Measurements from ENCODE around the gene FBXO4. TPM values are rescaled to one million over a fixed set of nuclear protein-coding genes. Genes with fewer than 3 reads are reported as not detected.

Gene FBXO4
- total and polyA plus RNA-seq, 2 of the 8 experiments (the other 6 are each of a cell fraction or from before 2014, with no cell fraction given): 0.60 to 0.88 TPM

DNA sequence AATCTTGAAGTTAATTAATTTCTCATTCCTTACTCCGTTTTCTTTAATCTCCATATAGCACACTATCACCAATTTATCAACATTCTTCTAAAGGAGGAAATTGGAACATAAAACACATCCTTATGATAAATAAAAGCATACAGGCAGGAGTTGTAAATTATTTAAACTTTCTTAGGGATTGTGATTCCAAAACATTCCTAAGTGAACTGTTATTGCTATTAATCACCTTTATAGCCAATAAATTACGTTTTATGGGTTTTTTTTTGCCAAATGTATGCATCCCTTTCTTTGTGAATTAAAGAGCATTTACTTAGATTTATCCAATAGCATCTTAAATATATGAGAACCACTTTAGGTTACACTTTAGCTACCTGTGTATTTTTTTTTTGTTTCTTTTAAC, 55.3 kb downstream of the FBXO4 start:
- Histone ChIP-seq H3K56ac (replicated peaks; ENCODE audit: insufficient read length, low read depth, low read length) (no peak overlapping the region), H4K5ac (ENCODE audit: insufficient read length, low read depth, low read length) (no peak overlapping the region), H3K23me2 (ENCODE audit: low read depth, low read length) (no peaks in the 10 kb centered on the region), H2BK120ac (replicated peaks; ENCODE audit: low read depth, low read length) (no peak overlapping the region), H3K18ac (ENCODE audit: extremely low read depth, low read length) (no peak overlapping the region), H3K36me3 (ENCODE audit: control insufficient read depth in 2 of 4, insufficient read depth in 4 of 4, low read length in 3 of 4) (no peaks in the 10 kb centered on the region), H3K79me2 (ENCODE audit: control insufficient read depth in 1 of 2, insufficient read depth in 2 of 2, low read length in 2 of 2) (no peaks in the 10 kb centered on the region), H3K4ac (replicated peaks; ENCODE audit: insufficient read length, low read depth, low read length) (no peak overlapping the region), H3K9me3 (ENCODE audit: insufficient read depth in 2 of 2, low read depth in 1 of 2, low read length in 1 of 2) (no peaks in the 10 kb centered on the region; a peak in 1 of 4 replicates), H3K9ac (replicated peaks in 1 of 4; ENCODE audit: extremely low read depth in 1 of 4, low read depth in 3 of 4, low read length in 3 of 4) (no peak overlapping the region), H2AK5ac (ENCODE audit: low read depth, low read length) (no peak overlapping the region), H4K8ac (ENCODE audit: extremely low read depth, insufficient read depth, low read length) (no peak overlapping the region), H3K4me3 (ENCODE audit: extremely low read depth in 1 of 4, insufficient read depth in 2 of 4, low read depth in 3 of 4, low read length in 4 of 4) (no peak overlapping the region), H3K79me1 (ENCODE audit: low read depth, low read length) (no peaks in the 10 kb centered on the region), H3K23ac (ENCODE audit: insufficient read length) (no peak overlapping the region), H3K27ac (ENCODE audit: low read depth, low read length) (no peak overlapping the region), H2BK15ac (ENCODE audit: low read length) (no peak overlapping the region), H2AFZ (ENCODE audit: low read length) (no peak overlapping the region), H4K20me1 (replicated peaks in 1 of 2; ENCODE audit: control insufficient read depth in 1 of 2, insufficient read depth in 2 of 2, low read length in 2 of 2) (no peaks in the 10 kb centered on the region), H3K4me2 (ENCODE audit: insufficient read depth in 1 of 2, low read depth in 2 of 2, low read length in 2 of 2) (no peak overlapping the region), H3K27me3 (replicated peaks in 1 of 4; ENCODE audit: control insufficient read depth in 3 of 4, extremely low read depth in 1 of 4, insufficient read depth in 3 of 4, low read length in 3 of 4) (no peaks in the 10 kb centered on the region), H2BK5ac (ENCODE audit: low read depth, low read length) (no peak overlapping the region), H3K4me1 (replicated peaks in 1 of 4; ENCODE audit: control insufficient read depth in 3 of 4, insufficient read depth in 4 of 4, low read length in 3 of 4) (no peaks in the 10 kb centered on the region), H4K91ac (replicated peaks; ENCODE audit: insufficient read length, low read length) (no peak overlapping the region), H3K14ac (ENCODE audit: insufficient read length) (no peak overlapping the region), H2BK12ac (ENCODE audit: low read depth, low read length) (no peak overlapping the region), H2BK20ac (ENCODE audit: low read length) (no peak overlapping the region)
- WGBS, 2 experiments (ENCODE audit: extremely low coverage in 1 of 2, insufficient coverage in 1 of 2, insufficient read length in 1 of 2, insufficient replicate concordance in 2 of 2, low coverage in 1 of 2, low lambda C conversion rate in 2 of 2, missing lambda C conversion rate in 1 of 2): 86 to 100% methylated on average over 1 to 2 of the region's 2 CpGs
- POLR2A ChIA-PET (ENCODE audit: partially characterized antibody): interaction anchor here (0.6 kb wide), 1 partner anchor 678 kb away, joined by 3 read pairs; no protein-coding TSS in a partner anchor
- CTCF ChIA-PET (ENCODE audit: partially characterized antibody): no interaction called here
- DNase-seq (ENCODE audit: low read depth in 1 of 2, low spot score in 2 of 2) (no peak), FAIRE-seq (no peak)
- TF ChIP-seq, protein P1, sequence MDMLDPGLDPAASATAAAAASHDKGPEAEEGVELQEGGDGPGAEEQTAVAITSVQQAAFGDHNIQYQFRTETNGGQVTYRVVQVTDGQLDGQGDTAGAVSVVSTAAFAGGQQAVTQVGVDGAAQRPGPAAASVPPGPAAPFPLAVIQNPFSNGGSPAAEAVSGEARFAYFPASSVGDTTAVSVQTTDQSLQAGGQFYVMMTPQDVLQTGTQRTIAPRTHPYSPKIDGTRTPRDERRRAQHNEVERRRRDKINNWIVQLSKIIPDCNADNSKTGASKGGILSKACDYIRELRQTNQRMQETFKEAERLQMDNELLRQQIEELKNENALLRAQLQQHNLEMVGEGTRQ (IDR thresholded peaks at IDR 0.05; ENCODE audit: low read length): no peak
- TF ChIP-seq JUND (IDR thresholded peaks at IDR 0.05; ENCODE audit: low read length) (no peak), JUN (IDR thresholded peaks at IDR 0.05; ENCODE audit: low read depth, low read length) (no peak), TAF7 (optimal IDR thresholded peaks at IDR 0.05; ENCODE audit: borderline replicate concordance, low read depth, low read length) (no peak), CREB1 (IDR thresholded peaks at IDR 0.05) (no peak), EGR1 (IDR thresholded peaks at IDR 0.05; ENCODE audit: borderline replicate concordance, low read depth, low read length) (no peak), TBP (IDR thresholded peaks at IDR 0.05; ENCODE audit: low read depth, low read length) (no peak), RAD21 (IDR thresholded peaks at IDR 0.05 in 1 of 2, conservative IDR thresholded peaks at IDR 0.05 in 1 of 2; ENCODE audit: low read depth in 2 of 2, low read length in 2 of 2) (no peak), YY1 (IDR thresholded peaks at IDR 0.05; ENCODE audit: low read depth, low read length) (no peak), NANOG (IDR thresholded peaks at IDR 0.05; ENCODE audit: insufficient read depth, low read depth, low read length, poor library complexity, severe bottlenecking) (no peak)
- TF ChIP-seq, protein P2, sequence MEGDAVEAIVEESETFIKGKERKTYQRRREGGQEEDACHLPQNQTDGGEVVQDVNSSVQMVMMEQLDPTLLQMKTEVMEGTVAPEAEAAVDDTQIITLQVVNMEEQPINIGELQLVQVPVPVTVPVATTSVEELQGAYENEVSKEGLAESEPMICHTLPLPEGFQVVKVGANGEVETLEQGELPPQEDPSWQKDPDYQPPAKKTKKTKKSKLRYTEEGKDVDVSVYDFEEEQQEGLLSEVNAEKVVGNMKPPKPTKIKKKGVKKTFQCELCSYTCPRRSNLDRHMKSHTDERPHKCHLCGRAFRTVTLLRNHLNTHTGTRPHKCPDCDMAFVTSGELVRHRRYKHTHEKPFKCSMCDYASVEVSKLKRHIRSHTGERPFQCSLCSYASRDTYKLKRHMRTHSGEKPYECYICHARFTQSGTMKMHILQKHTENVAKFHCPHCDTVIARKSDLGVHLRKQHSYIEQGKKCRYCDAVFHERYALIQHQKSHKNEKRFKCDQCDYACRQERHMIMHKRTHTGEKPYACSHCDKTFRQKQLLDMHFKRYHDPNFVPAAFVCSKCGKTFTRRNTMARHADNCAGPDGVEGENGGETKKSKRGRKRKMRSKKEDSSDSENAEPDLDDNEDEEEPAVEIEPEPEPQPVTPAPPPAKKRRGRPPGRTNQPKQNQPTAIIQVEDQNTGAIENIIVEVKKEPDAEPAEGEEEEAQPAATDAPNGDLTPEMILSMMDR (IDR thresholded peaks at IDR 0.05; ENCODE audit: control extremely low read depth in 1 of 3, insufficient read depth in 1 of 3, low read depth in 1 of 3, low read length in 3 of 3): no peak

All from H1 (cell line).